Liver (tissue), 3 donors: ENCODE measurements around the gene IFRD1.

Experiments used
- CTCF ChIP-seq: fragments of 150-350 bp; IDR thresholded peaks from 2 replicates; pipeline ENCODE4 v1.5.1; 2017; ENCODE audit warnings: improper control_type of control experiment, low read depth, low read length; ENCODE audit not compliant: missing input control
- MAX ChIP-seq: IDR thresholded peaks from 2 replicates; pipeline ENCODE4 v1.6.1; 2016; ENCODE audit warnings: antibody characterized with exemption
- RAD21 ChIP-seq, 2 donors: IDR thresholded peaks; 2 replicates each; pipeline ENCODE4 v1.6.1; 2016; ENCODE audit warnings: antibody characterized with exemption in 2 of 2, mild to moderate bottlenecking in 2 of 2
- donor health status: healthy.
- donor health status: healthy.

GRCh38 chr7:112446431-112446830, 3.8 kb upstream of the IFRD1 start:
- no peak for TF ChIP-seq CTCF
- no peak for TF ChIP-seq MAX
- no peak for TF ChIP-seq RAD21 (IDR thresholded peaks at IDR 0.05)
